ENCODE measurements around the gene MBLAC1. TPM values are rescaled to one million over a fixed set of nuclear protein-coding genes. Genes with fewer than 3 reads are reported as not detected.

The MBLAC1 gene
- total and polyA plus RNA-seq, 9 of the 15 experiments (the other 6 are each of a cell fraction or from before 2014, with no cell fraction given) = 0.03 to 3.1 (median 0.52) TPM

GRCh38 chr7:100082978-100083377 lies 43.8 kb upstream of the MBLAC1 start (continued):
- TF ChIP-seq SOX6 (IDR thresholded peaks at IDR 0.05) (no peak), TAF9B (IDR thresholded peaks at IDR 0.05; ENCODE audit: partially characterized antibody) (no peak), CTBP1 (IDR thresholded peaks at IDR 0.05; ENCODE audit: borderline replicate concordance) (no peak), TRIM25 (IDR thresholded peaks at IDR 0.05; ENCODE audit: borderline replicate concordance) (0 out of 2 replicates have a peak, but pooled peaks have one; percentile 38), ZNF311 (CRISPR knock-in tag; IDR thresholded peaks at IDR 0.05) (no peak), ARID2 (IDR thresholded peaks at IDR 0.05) (0 out of 2 replicates have a peak, but pooled peaks have one; percentile 22), ZNF318 (IDR thresholded peaks at IDR 0.05; ENCODE audit: borderline replicate concordance in 1 of 2, low read depth in 1 of 2) (peak in 1 of 2 experiments; percentile 36; a peak in 1 of 4 replicates), ZBTB7A (IDR thresholded peaks at IDR 0.05; ENCODE audit: borderline replicate concordance, control insufficient read depth, low read depth, low read length) (0 out of 2 replicates have a peak, but pooled peaks have one; percentile 11), HES1 (IDR thresholded peaks at IDR 0.05; ENCODE audit: low read depth) (no peak), NRF1 (conservative IDR thresholded peaks at IDR 0.05 in 1 of 2, IDR thresholded peaks at IDR 0.05 in 1 of 2) (no peak), GATAD2B (IDR thresholded peaks at IDR 0.05; ENCODE audit: borderline replicate concordance) (no peak), ZNF12 (CRISPR knock-in tag; IDR thresholded peaks at IDR 0.05) (no peak), POLR2AphosphoS5 (IDR thresholded peaks at IDR 0.05; ENCODE audit: control insufficient read depth, insufficient read depth, low read depth, low read length) (no peak), LARP7 (IDR thresholded peaks at IDR 0.05) (peak; percentile 33; the same call in 1 of the 2 replicates), ZBTB26 (CRISPR knock-in tag; IDR thresholded peaks at IDR 0.05) (0 out of 2 replicates have a peak, but pooled peaks have one; percentile 7), POU5F1 (IDR thresholded peaks at IDR 0.05; ENCODE audit: borderline replicate concordance, low read depth, low read length, partially characterized antibody) (no peak)
